Measurements from ENCODE around the gene DEFB132. TPM values are rescaled to one million over a fixed set of nuclear protein-coding genes. Genes with fewer than 3 reads are reported as not detected.

DEFB132 gene
- total and polyA plus RNA-seq, 2 of the 13 experiments (the other 11 are each of a cell fraction or from before 2014, with no cell fraction given) = not detected

GRCh38 chr20:297925-298775 lies 40.6 kb downstream of the DEFB132 start (continued):
- TF ChIP-seq U2AF2 (IDR thresholded peaks at IDR 0.05; ENCODE audit: low read depth, low read length) (no peak), ZNF781 (CRISPR knock-in tag; IDR thresholded peaks at IDR 0.05; ENCODE audit: borderline replicate concordance, not compliant biosample characterization) (no peak), ATM (IDR thresholded peaks at IDR 0.05; ENCODE audit: borderline replicate concordance) (no peak), KAT7 (CRISPR knock-in tag; IDR thresholded peaks at IDR 0.05; ENCODE audit: borderline replicate concordance) (peak; percentile 92; the same call in 1 of the 2 replicates), ZNF264 (CRISPR knock-in tag; IDR thresholded peaks at IDR 0.05) (no peak), NFIC (IDR thresholded peaks at IDR 0.05; ENCODE audit: low read length) (no peak), ZNF136 (CRISPR knock-in tag; IDR thresholded peaks at IDR 0.05; ENCODE audit: low read depth) (0 out of 2 replicates have a peak, but pooled peaks have one; percentile 11), GPN1 (CRISPR knock-in tag; IDR thresholded peaks at IDR 0.05; ENCODE audit: borderline replicate concordance) (0 out of 2 replicates have a peak, but pooled peaks have one; percentile 17), POGZ (CRISPR knock-in tag; IDR thresholded peaks at IDR 0.05) (peak; percentile 62), ZNF724P (CRISPR knock-in tag; IDR thresholded peaks at IDR 0.05; ENCODE audit: borderline replicate concordance) (peak; percentile 75; the same call in 1 of the 2 replicates), ISX (CRISPR knock-in tag; conservative IDR thresholded peaks at IDR 0.05) (0 out of 2 replicates have a peak, but pooled peaks have one; percentile 15), ZNF234 (CRISPR knock-in tag; conservative IDR thresholded peaks at IDR 0.05) (no peak), NCOA5 (CRISPR knock-in tag; IDR thresholded peaks at IDR 0.05) (no peak), ZNF713 (CRISPR knock-in tag; IDR thresholded peaks at IDR 0.05) (no peak), ZNF430 (CRISPR knock-in tag; IDR thresholded peaks at IDR 0.05) (no peak), THAP7 (CRISPR knock-in tag; IDR thresholded peaks at IDR 0.05) (no peak), NR1H2 (CRISPR knock-in tag; IDR thresholded peaks at IDR 0.05; ENCODE audit: borderline replicate concordance, low read depth) (no peak), ZNF782 (CRISPR knock-in tag; IDR thresholded peaks at IDR 0.05; ENCODE audit: borderline replicate concordance) (0 out of 2 replicates have a peak, but pooled peaks have one; percentile 84), NFE2L1 (CRISPR knock-in tag; IDR thresholded peaks at IDR 0.05; ENCODE audit: borderline replicate concordance) (0 out of 2 replicates have a peak, but pooled peaks have one; percentile 82), ZNF24 (IDR thresholded peaks at IDR 0.05) (no peak), ZNF883 (CRISPR knock-in tag; IDR thresholded peaks at IDR 0.05; ENCODE audit: not compliant biosample characterization) (peak; percentile 79), SIX1 (CRISPR knock-in tag; IDR thresholded peaks at IDR 0.05; ENCODE audit: borderline replicate concordance) (no peak; the same call in 1 of the 2 replicates), MAF1 (CRISPR knock-in tag; IDR thresholded peaks at IDR 0.05; ENCODE audit: borderline replicate concordance) (0 out of 2 replicates have a peak, but pooled peaks have one; percentile 80), KDM4B (CRISPR knock-in tag; IDR thresholded peaks at IDR 0.05) (no peak; the same call in 1 of the 2 replicates), ZC3H13 (CRISPR knock-in tag; IDR thresholded peaks at IDR 0.05) (peak; percentile 95), PAF1 (CRISPR knock-in tag; IDR thresholded peaks at IDR 0.05) (0 out of 2 replicates have a peak, but pooled peaks have one; percentile 46), MLX (CRISPR knock-in tag; IDR thresholded peaks at IDR 0.05) (peak; percentile 30; the same call in 1 of the 2 replicates), CTCF (CRISPR knock-in tag; IDR thresholded peaks at IDR 0.05) (peak; percentile 12; the same call in 1 of the 2 replicates), SALL2 (CRISPR knock-in tag; IDR thresholded peaks at IDR 0.05) (no peak)

Data from HepG2 (cell line).